HEK293 (cell line): Measurements from ENCODE around the gene RAE1.

ENCODE experiments used
- CTCF ChIA-PET: fragments of 350-600 bp; formaldehyde crosslinking; extraction: SDS; loops from one replicate; lab custom pipeline; 2021; ENCODE audit warnings: antibody characterized with exemption; lab: Yijun Ruan, JAX
- POLR2A ChIA-PET: fragments of 300-600 bp; formaldehyde crosslinking; extraction: SDS; loops from one replicate; lab custom pipeline; 2020; ENCODE audit warnings: antibody characterized with exemption, inconsistent platforms; lab: Yijun Ruan, JAX
- H3K27ac ChIP-seq: fragments of 200-500 bp; sonication (Bioruptor generic); 2 replicates; pipeline ENCODE4 v1.5.1; 2014; ENCODE audit warnings: low read depth, low read length, control low read depth, inconsistent platforms; ENCODE audit errors: extremely low read depth
- H3K36me3 ChIP-seq, 2 experiments: fragments of 200-500 bp in 1 of 2; sonication (Bioruptor generic) in 1 of 2; 1 replicate in 1 of 2; 2 replicates in 1 of 2; pipeline ENCODE4 v1.5.1; 2014 to 2017; ENCODE audit warnings: inconsistent platforms in 2 of 2, low read length in 2 of 2; ENCODE audit not compliant: control insufficient read depth in 2 of 2, insufficient read depth in 1 of 2
- H3K4me1 ChIP-seq: fragments of 200-500 bp; sonication (Bioruptor generic); 2 replicates; pipeline ENCODE4 v1.5.1; 2014; ENCODE audit warnings: mild to moderate bottlenecking, low read length, inconsistent platforms; ENCODE audit not compliant: control insufficient read depth, insufficient read depth
- H3K4me3 ChIP-seq: 2 replicates; pipeline ENCODE4 v1.5.1; 2011; ENCODE audit warnings: low read depth, mild to moderate bottlenecking, control low read depth, low read length, moderate library complexity
- H3K9me3 ChIP-seq: fragments of 200-500 bp; sonication (Bioruptor generic); 2 replicates; pipeline ENCODE4 v1.5.1; 2014; ENCODE audit warnings: low read depth, low read length, inconsistent platforms; ENCODE audit not compliant: control insufficient read depth, insufficient read depth
- SP3 ChIP-seq: fragments of 450-650 bp; formaldehyde crosslinking; IDR thresholded peaks from 2 replicates; pipeline ENCODE4 v1.5.1; 2016; ENCODE audit warnings: missing biosample characterization, missing genetic modification characterization
- SP7 ChIP-seq: fragments of 450-650 bp; formaldehyde crosslinking; IDR thresholded peaks from 2 replicates; pipeline ENCODE4 v1.5.1; 2016; ENCODE audit warnings: missing biosample characterization, missing genetic modification characterization
- YY2 ChIP-seq: fragments of 450-650 bp; formaldehyde crosslinking; IDR thresholded peaks from 2 replicates; pipeline ENCODE4 v1.5.1; 2016; ENCODE audit warnings: missing biosample characterization, missing genetic modification characterization
- ZBTB17 ChIP-seq: fragments of 450-650 bp; formaldehyde crosslinking; IDR thresholded peaks from 2 replicates; pipeline ENCODE4 v1.5.1; 2016; ENCODE audit warnings: missing biosample characterization, missing genetic modification characterization
- ZBTB26 ChIP-seq: fragments of 450-650 bp; formaldehyde crosslinking; optimal IDR thresholded peaks from 2 replicates; pipeline ENCODE3; 2016; ENCODE audit warnings: missing biosample characterization, mild to moderate bottlenecking, missing genetic modification characterization
- ZBTB7A ChIP-seq: fragments of 450-650 bp; formaldehyde crosslinking; IDR thresholded peaks from 2 replicates; pipeline ENCODE4 v1.5.1; 2016; ENCODE audit warnings: low read depth, missing biosample characterization, missing genetic modification characterization
- ZNF155 ChIP-seq: fragments of 450-650 bp; formaldehyde crosslinking; IDR thresholded peaks from 2 replicates; pipeline ENCODE4 v1.5.1; 2016; ENCODE audit warnings: missing biosample characterization, missing genetic modification characterization
- ZNF2 ChIP-seq: fragments of 450-650 bp; formaldehyde crosslinking; IDR thresholded peaks from 2 replicates; pipeline ENCODE4 v1.5.1; 2016; ENCODE audit warnings: missing biosample characterization, missing genetic modification characterization
- ZNF324 ChIP-seq: fragments of 450-650 bp; formaldehyde crosslinking; IDR thresholded peaks from 2 replicates; pipeline ENCODE4 v1.5.1; 2016; ENCODE audit warnings: missing biosample characterization, missing genetic modification characterization
- ZNF433 ChIP-seq: fragments of 450-650 bp; formaldehyde crosslinking; IDR thresholded peaks from 2 replicates; pipeline ENCODE4 v1.5.1; 2016; ENCODE audit warnings: missing biosample characterization, missing genetic modification characterization, low read depth
- ZNF555 ChIP-seq: fragments of 450-650 bp; formaldehyde crosslinking; conservative IDR thresholded peaks from 2 replicates; pipeline ENCODE4 v1.5.1; 2017; ENCODE audit warnings: missing biosample characterization, mild to moderate bottlenecking, missing genetic modification characterization, inconsistent platforms
- ZNF561 ChIP-seq: fragments of 450-650 bp; IDR thresholded peaks from 2 replicates; pipeline ENCODE4 v1.5.1; 2018; ENCODE audit warnings: missing biosample characterization, missing genetic modification characterization, borderline replicate concordance
- ZNF585B ChIP-seq: fragments of 450-650 bp; formaldehyde crosslinking; IDR thresholded peaks from 2 replicates; pipeline ENCODE4 v1.5.1; 2016; ENCODE audit warnings: missing biosample characterization, missing genetic modification characterization
- ZNF596 ChIP-seq: fragments of 450-650 bp; IDR thresholded peaks from 2 replicates; pipeline ENCODE4 v1.5.0; 2018; ENCODE audit warnings: missing biosample characterization, mild to moderate bottlenecking, missing genetic modification characterization, moderate library complexity
- ZNF600 ChIP-seq: fragments of 450-650 bp; formaldehyde crosslinking; IDR thresholded peaks from 2 replicates; pipeline ENCODE4 v1.5.1; 2016; ENCODE audit warnings: missing biosample characterization, missing genetic modification characterization
- ZNF610 ChIP-seq: fragments of 450-650 bp; formaldehyde crosslinking; IDR thresholded peaks from 2 replicates; pipeline ENCODE4 v1.5.1; 2016; ENCODE audit warnings: missing biosample characterization, missing genetic modification characterization, borderline replicate concordance
- ZNF623 ChIP-seq: fragments of 450-650 bp; formaldehyde crosslinking; IDR thresholded peaks from 2 replicates; pipeline ENCODE4 v1.5.1; 2016; ENCODE audit warnings: missing biosample characterization, missing genetic modification characterization
- ZNF677 ChIP-seq: fragments of 450-650 bp; IDR thresholded peaks from 2 replicates; pipeline ENCODE4 v1.5.0; 2018; ENCODE audit warnings: missing biosample characterization, mild to moderate bottlenecking, missing genetic modification characterization, moderate library complexity
- ZNF701 ChIP-seq: fragments of 450-650 bp; formaldehyde crosslinking; IDR thresholded peaks from 2 replicates; pipeline ENCODE4 v1.5.1; 2016; ENCODE audit warnings: missing biosample characterization, missing genetic modification characterization
- ZNF830 ChIP-seq: fragments of 450-650 bp; IDR thresholded peaks from 2 replicates; pipeline ENCODE4 v1.5.0; 2018; ENCODE audit warnings: missing biosample characterization, missing genetic modification characterization, low read depth, mild to moderate bottlenecking, moderate library complexity
- TF ChIP-seq, protein P1 (sequence below): fragments of 450-650 bp; formaldehyde crosslinking; IDR thresholded peaks from 2 replicates; pipeline ENCODE4 v1.5.1; 2016; ENCODE audit warnings: missing biosample characterization, missing genetic modification characterization
- TF ChIP-seq, protein P2 (sequence below): fragments of 450-650 bp; formaldehyde crosslinking; IDR thresholded peaks from 2 replicates; pipeline ENCODE4 v1.5.1; 2016; ENCODE audit warnings: missing biosample characterization, missing genetic modification characterization
- TF ChIP-seq, protein P3 (sequence below): fragments of 450-650 bp; formaldehyde crosslinking; IDR thresholded peaks from 2 replicates; pipeline ENCODE4 v1.5.1; 2016; ENCODE audit warnings: missing biosample characterization, missing genetic modification characterization
- TF ChIP-seq, protein P4 (sequence below): fragments of 450-650 bp; formaldehyde crosslinking; IDR thresholded peaks from 2 replicates; pipeline ENCODE4 v1.5.1; 2017; ENCODE audit warnings: missing biosample characterization, missing genetic modification characterization

Gene RAE1

DNA sequence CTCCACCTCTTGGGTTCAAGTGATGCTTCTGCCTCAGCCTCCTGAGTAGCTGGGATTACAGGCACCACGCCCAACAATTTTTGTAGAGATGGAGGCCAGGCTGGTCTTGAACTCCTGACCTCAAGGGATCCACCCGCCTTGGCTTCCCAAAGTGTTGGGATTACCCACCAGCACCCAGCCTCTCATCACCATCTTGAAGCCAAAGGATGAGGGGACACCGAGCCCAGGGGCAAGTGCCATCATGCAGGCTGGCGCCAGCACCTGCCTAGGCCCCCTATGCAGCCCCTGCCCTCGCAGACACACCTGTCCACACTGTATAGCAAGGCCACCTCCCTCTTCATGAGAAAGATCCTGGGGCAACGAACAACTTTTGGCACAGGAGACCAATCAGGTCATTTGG lies 34.9 kb downstream of the RAE1 start (continued):
- TF ChIP-seq ZNF433 (tag by site-specific recombination) (no peak), YY2 (no peak), ZBTB26 (tag by site-specific recombination) (no peak)
- TF ChIP-seq, all 188 proteins: peak for 0

GRCh38 chr20:57386762-57387161 lies 35.7 kb downstream of the RAE1 start:
- Histone ChIP-seq H3K9me3 (no peaks in the 10 kb centered on the region), H3K36me3 (peaks cover 0 to 12% of the 10 kb centered on the region in 2 experiments; a peak in 1 of 3 replicates), H3K4me3 (no peak overlapping the region)
- POLR2A ChIA-PET: no interaction called here
- CTCF ChIA-PET: interaction anchor here (2.1 kb wide), 1 partner anchor 106 kb away, joined by 6 read pairs; no protein-coding TSS in a partner anchor
- peak; percentile 26; the same call in 1 of the 2 replicates for TF ChIP-seq ZNF585B (tag by site-specific recombination)
- TF ChIP-seq, protein P1, sequence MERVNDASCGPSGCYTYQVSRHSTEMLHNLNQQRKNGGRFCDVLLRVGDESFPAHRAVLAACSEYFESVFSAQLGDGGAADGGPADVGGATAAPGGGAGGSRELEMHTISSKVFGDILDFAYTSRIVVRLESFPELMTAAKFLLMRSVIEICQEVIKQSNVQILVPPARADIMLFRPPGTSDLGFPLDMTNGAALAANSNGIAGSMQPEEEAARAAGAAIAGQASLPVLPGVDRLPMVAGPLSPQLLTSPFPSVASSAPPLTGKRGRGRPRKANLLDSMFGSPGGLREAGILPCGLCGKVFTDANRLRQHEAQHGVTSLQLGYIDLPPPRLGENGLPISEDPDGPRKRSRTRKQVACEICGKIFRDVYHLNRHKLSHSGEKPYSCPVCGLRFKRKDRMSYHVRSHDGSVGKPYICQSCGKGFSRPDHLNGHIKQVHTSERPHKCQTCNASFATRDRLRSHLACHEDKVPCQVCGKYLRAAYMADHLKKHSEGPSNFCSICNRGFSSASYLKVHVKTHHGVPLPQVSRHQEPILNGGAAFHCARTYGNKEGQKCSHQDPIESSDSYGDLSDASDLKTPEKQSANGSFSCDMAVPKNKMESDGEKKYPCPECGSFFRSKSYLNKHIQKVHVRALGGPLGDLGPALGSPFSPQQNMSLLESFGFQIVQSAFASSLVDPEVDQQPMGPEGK: no peak
- TF ChIP-seq, protein P2, sequence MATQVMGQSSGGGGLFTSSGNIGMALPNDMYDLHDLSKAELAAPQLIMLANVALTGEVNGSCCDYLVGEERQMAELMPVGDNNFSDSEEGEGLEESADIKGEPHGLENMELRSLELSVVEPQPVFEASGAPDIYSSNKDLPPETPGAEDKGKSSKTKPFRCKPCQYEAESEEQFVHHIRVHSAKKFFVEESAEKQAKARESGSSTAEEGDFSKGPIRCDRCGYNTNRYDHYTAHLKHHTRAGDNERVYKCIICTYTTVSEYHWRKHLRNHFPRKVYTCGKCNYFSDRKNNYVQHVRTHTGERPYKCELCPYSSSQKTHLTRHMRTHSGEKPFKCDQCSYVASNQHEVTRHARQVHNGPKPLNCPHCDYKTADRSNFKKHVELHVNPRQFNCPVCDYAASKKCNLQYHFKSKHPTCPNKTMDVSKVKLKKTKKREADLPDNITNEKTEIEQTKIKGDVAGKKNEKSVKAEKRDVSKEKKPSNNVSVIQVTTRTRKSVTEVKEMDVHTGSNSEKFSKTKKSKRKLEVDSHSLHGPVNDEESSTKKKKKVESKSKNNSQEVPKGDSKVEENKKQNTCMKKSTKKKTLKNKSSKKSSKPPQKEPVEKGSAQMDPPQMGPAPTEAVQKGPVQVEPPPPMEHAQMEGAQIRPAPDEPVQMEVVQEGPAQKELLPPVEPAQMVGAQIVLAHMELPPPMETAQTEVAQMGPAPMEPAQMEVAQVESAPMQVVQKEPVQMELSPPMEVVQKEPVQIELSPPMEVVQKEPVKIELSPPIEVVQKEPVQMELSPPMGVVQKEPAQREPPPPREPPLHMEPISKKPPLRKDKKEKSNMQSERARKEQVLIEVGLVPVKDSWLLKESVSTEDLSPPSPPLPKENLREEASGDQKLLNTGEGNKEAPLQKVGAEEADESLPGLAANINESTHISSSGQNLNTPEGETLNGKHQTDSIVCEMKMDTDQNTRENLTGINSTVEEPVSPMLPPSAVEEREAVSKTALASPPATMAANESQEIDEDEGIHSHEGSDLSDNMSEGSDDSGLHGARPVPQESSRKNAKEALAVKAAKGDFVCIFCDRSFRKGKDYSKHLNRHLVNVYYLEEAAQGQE (tag by site-specific recombination): 0 out of 2 replicates have a peak, but pooled peaks have one; percentile 24
- TF ChIP-seq, all 188 proteins: peak for 2
- Histone ChIP-seq H3K27ac (no peak overlapping the region), H3K4me1 (no peaks in the 10 kb centered on the region; the same call in 1 of the 2 replicates)

GRCh38 chr20:57387463-57387862 lies 36.4 kb downstream of the RAE1 start:
- Histone ChIP-seq H3K4me1 (no peaks in the 10 kb centered on the region; the same call in 1 of the 2 replicates), H3K4me3 (no peak overlapping the region), H3K36me3 (peaks cover 0 to 13% of the 10 kb centered on the region in 2 experiments; a peak in 1 of 3 replicates), H3K27ac (no peak overlapping the region), H3K9me3 (no peaks in the 10 kb centered on the region)
- ChIA-PET CTCF (interaction anchor here (0.8 to 2.4 kb wide), 4 partner anchors 8 to 109 kb away, joined by 3 to 7 read pairs (median 5); no protein-coding TSS in a partner anchor), POLR2A (interaction anchor here (0.8 to 1.2 kb wide), 2 partner anchors 68 to 105 kb away, joined by 3 read pairs; no protein-coding TSS in a partner anchor)
- TF ChIP-seq ZBTB17 (no peak), ZNF561 (tag by site-specific recombination) (no peak), ZNF623 (no peak), ZNF155 (tag by site-specific recombination) (no peak), ZNF677 (no peak), SP7 (tag by site-specific recombination) (no peak), ZNF324 (tag by site-specific recombination) (no peak), ZNF555 (tag by site-specific recombination) (no peak), ZNF701 (tag by site-specific recombination) (no peak), ZNF2 (tag by site-specific recombination) (no peak), ZBTB7A (tag by site-specific recombination) (no peak), SP3 (tag by site-specific recombination) (no peak), ZNF830 (tag by site-specific recombination) (no peak), ZNF610 (tag by site-specific recombination) (no peak), ZNF600 (tag by site-specific recombination) (no peak), ZNF596 (no peak)
- TF ChIP-seq, protein P3, sequence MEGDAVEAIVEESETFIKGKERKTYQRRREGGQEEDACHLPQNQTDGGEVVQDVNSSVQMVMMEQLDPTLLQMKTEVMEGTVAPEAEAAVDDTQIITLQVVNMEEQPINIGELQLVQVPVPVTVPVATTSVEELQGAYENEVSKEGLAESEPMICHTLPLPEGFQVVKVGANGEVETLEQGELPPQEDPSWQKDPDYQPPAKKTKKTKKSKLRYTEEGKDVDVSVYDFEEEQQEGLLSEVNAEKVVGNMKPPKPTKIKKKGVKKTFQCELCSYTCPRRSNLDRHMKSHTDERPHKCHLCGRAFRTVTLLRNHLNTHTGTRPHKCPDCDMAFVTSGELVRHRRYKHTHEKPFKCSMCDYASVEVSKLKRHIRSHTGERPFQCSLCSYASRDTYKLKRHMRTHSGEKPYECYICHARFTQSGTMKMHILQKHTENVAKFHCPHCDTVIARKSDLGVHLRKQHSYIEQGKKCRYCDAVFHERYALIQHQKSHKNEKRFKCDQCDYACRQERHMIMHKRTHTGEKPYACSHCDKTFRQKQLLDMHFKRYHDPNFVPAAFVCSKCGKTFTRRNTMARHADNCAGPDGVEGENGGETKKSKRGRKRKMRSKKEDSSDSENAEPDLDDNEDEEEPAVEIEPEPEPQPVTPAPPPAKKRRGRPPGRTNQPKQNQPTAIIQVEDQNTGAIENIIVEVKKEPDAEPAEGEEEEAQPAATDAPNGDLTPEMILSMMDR (tag by site-specific recombination): no peak
- TF ChIP-seq, protein P4, sequence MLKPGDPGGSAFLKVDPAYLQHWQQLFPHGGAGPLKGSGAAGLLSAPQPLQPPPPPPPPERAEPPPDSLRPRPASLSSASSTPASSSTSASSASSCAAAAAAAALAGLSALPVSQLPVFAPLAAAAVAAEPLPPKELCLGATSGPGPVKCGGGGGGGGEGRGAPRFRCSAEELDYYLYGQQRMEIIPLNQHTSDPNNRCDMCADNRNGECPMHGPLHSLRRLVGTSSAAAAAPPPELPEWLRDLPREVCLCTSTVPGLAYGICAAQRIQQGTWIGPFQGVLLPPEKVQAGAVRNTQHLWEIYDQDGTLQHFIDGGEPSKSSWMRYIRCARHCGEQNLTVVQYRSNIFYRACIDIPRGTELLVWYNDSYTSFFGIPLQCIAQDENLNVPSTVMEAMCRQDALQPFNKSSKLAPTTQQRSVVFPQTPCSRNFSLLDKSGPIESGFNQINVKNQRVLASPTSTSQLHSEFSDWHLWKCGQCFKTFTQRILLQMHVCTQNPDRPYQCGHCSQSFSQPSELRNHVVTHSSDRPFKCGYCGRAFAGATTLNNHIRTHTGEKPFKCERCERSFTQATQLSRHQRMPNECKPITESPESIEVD: no peak
